Right lobe of liver (tissue), 6 donors: ENCODE results near the gene UXS1. TPM values are rescaled to one million over a fixed set of nuclear protein-coding genes. Genes with fewer than 3 reads are reported as not detected.
A peak's percentile ranks its signal among the peaks of the same experiment; 100 is the strongest.

Experiments used
- ATAC-seq, 4 donors: fragments of 200-7000 bp; cut with Tn5 transposase; one replicate each; pipeline ENCODE4 v1.9.1; 2020; ENCODE audit warnings: mild to moderate bottlenecking in 4 of 4, moderate library complexity in 4 of 4
- DNase-seq, 3 donors: peaks; one replicate each; pipeline ENCODE4 v3.0.0-alpha.2; 2020
- H3K27ac ChIP-seq, 3 donors: fragments of 200-600 bp; one replicate each; pipeline ENCODE4 v1.8.0; 2022
- H3K27me3 ChIP-seq, 2 donors: fragments of 200-600 bp; one replicate each; pipeline ENCODE4 v1.8.0; 2022
- H3K36me3 ChIP-seq, 4 donors: fragments of 200-600 bp; sonication (generic) in 1 of 4; one replicate each; pipeline versions ENCODE4 v1.5.1 to v1.8.0; 2017 to 2022; ENCODE audit warnings: control low read depth in 1 of 4
- H3K4me1 ChIP-seq, 4 donors: fragments of 200-600 bp; sonication (generic) in 1 of 4; one replicate each; pipeline versions ENCODE4 v1.5.1 to v1.8.0; 2017 to 2022; ENCODE audit warnings: control low read depth in 1 of 4
- H3K4me3 ChIP-seq, 3 donors: fragments of 200-600 bp; one replicate each; pipeline ENCODE4 v1.8.0; 2022
- H3K9me3 ChIP-seq, 4 donors: fragments of 200-600 bp; sonication (generic) in 1 of 4; one replicate each; pipeline versions ENCODE4 v1.5.1 to v1.8.0; 2017 to 2022; ENCODE audit warnings: control low read depth in 1 of 4
- CTCF ChIP-seq, 4 donors: fragments of 200-600 bp in 3 of 4; fragments of 450-650 bp in 1 of 4; IDR thresholded peaks; one replicate each; pipeline versions ENCODE4 v1.5.1 to v1.8.0; 2016 to 2022; ENCODE audit warnings: antibody characterized with exemption in 4 of 4, mild to moderate bottlenecking in 2 of 4
- POLR2A ChIP-seq: fragments of 450-650 bp; IDR thresholded peaks from one replicate; pipeline ENCODE4 v1.6.1; 2017; ENCODE audit warnings: antibody characterized with exemption, mild to moderate bottlenecking
- WGBS: methylation state at CpG from one replicate; pipeline ENCODE4 v1.1.6; 2018; ENCODE audit warnings: low coverage, low lambda C conversion rate; ENCODE audit not compliant: insufficient coverage; ENCODE audit errors: missing lambda C conversion rate; 5-methylcytosine and 5-hydroxymethylcytosine counted together
- intact Hi-C, 2 donors: fragments of 100-400 bp; cut with DNase I; formaldehyde crosslinking; loops; one replicate each; pipeline versions ENCODE4 v1.11.2 to v1.14.1; 2022
- total RNA-seq, 6 experiments: library from RNA; depleted of rRNA in 2 of 6; stranded (reverse); fragments of >200 nt in 2 of 6; fragmentation: NEBNext Ultra II Directional in 3 of 6; extraction: Animal tissue kit (Norgen Biotek cat#: 25700) in 3 of 6; gene quantifications; one replicate each; pipeline versions ENCODE4 v1.1.0 to v1.2.4, GENCODE V29; 2016 to 2023
- donor health status: DM: no; HTN: yes; CAD: no.
- donor health status: DM: no; HTN: no; CAD: no.
- donor health status: DM: no; HTN: no; CAD: no.
- donor health status: DM: no; HTN: yes; CAD: no.
- donor health status: DM: no; HTN: yes; CAD: no.

Gene UXS1
- total RNA-seq, 6 experiments from 2014 or later = 8.2 to 56.2 (median 14.0) TPM

- H3K4me1 ChIP-seq = no peaks in the 10 kb centered on the region
- H3K36me3 ChIP-seq = no peaks in the 10 kb centered on the region
- DNase-seq (no peak), ATAC-seq (peak; percentile 62 to 77 (median 72))
- no peak overlapping the region for H3K4me3 ChIP-seq
- no peaks in the 10 kb centered on the region for H3K27me3 ChIP-seq
- 44% methylated on average over 9 of the region's 9 CpGs for whole genome bisulfite sequencing
- intact Hi-C loops = no loop called here
- TF ChIP-seq CTCF (IDR thresholded peaks at IDR 0.05) = peak; percentile 28 to 42 (median 33)
- TF ChIP-seq POLR2A = no peak
- no peak overlapping the region for H3K27ac ChIP-seq
- no peaks in the 10 kb centered on the region for H3K9me3 ChIP-seq
Measured at GRCh38 chr2:106085181-106085940, 108.7 kb downstream of the UXS1 start.

- intact Hi-C loops = no loop called here
- Histone ChIP-seq H3K36me3 (no peaks in the 10 kb centered on the region), H3K9me3 (no peaks in the 10 kb centered on the region), H3K27me3 (no peaks in the 10 kb centered on the region), H3K4me1 (no peaks in the 10 kb centered on the region), H3K4me3 (no peak overlapping the region), H3K27ac (no peak overlapping the region)
- 95% methylated on average over 6 of the region's 6 CpGs for WGBS
- ATAC-seq (no peak), DNase-seq (no peak)
- TF ChIP-seq CTCF (IDR thresholded peaks at IDR 0.05) (no peak), POLR2A (no peak)
Measured at GRCh38 chr2:106080959-106081358, 113.1 kb downstream of the UXS1 start.

GRCh38 chr2:106078096-106078495 is 116.0 kb downstream of the UXS1 start:
- intact Hi-C loops = no loop called here
- 85% methylated on average over 5 of the region's 5 CpGs for WGBS
- DNase-seq = no peak

GRCh38 chr2:106076941-106077340 is 117.2 kb downstream of the UXS1 start:
- ATAC-seq (no peak), DNase-seq (no peak)
- WGBS = no CpG with 5 or more reads among the region's 1 CpG
- H3K36me3 ChIP-seq = no peaks in the 10 kb centered on the region
- TF ChIP-seq POLR2A = no peak
- TF ChIP-seq CTCF (IDR thresholded peaks at IDR 0.05) = no peak
- H3K27ac ChIP-seq = no peak overlapping the region
- intact Hi-C loops = no loop called here
- H3K27me3 ChIP-seq = no peaks in the 10 kb centered on the region
- no peaks in the 10 kb centered on the region for H3K9me3 ChIP-seq
- no peaks in the 10 kb centered on the region for H3K4me1 ChIP-seq
- H3K4me3 ChIP-seq = no peak overlapping the region

More at GRCh38 chr2:106078096-106078495, 116.0 kb downstream of the UXS1 start:
- H3K9me3 ChIP-seq = no peaks in the 10 kb centered on the region
- no peak overlapping the region for H3K4me3 ChIP-seq
- TF ChIP-seq POLR2A = no peak
- no peak for TF ChIP-seq CTCF (IDR thresholded peaks at IDR 0.05)
- H3K27ac ChIP-seq = no peak overlapping the region
- H3K4me1 ChIP-seq = no peaks in the 10 kb centered on the region
- H3K27me3 ChIP-seq = no peaks in the 10 kb centered on the region
- no peaks in the 10 kb centered on the region for H3K36me3 ChIP-seq
- no peak for ATAC-seq
